NCI-H460 (cell line): ENCODE results near the gene KIAA0753. TPM values are rescaled to one million over a fixed set of nuclear protein-coding genes. Genes with fewer than 3 reads are reported as not detected.
"Not testable (repeated sequence)": the region's sequence is repeated elsewhere in the genome, so short reads cannot be mapped to it uniquely, and the experiment has no call there.

Experiments used
- DNase-seq: peaks from one replicate; pipeline ENCODE4 v3.0.0-alpha.2; 2016; ENCODE audit warnings: low read depth; ENCODE audit errors: extremely low read depth
- total RNA-seq: library from RNA; depleted of rRNA; stranded (reverse); fragments of >200 nt; shearing (Covaris generic); gene quantifications from 2 replicates; pipeline ENCODE4 v1.2.3, GENCODE V29; 2014

Gene KIAA0753
- total RNA-seq, 1 experiment from 2014 or later: 19.0 TPM

DNA sequence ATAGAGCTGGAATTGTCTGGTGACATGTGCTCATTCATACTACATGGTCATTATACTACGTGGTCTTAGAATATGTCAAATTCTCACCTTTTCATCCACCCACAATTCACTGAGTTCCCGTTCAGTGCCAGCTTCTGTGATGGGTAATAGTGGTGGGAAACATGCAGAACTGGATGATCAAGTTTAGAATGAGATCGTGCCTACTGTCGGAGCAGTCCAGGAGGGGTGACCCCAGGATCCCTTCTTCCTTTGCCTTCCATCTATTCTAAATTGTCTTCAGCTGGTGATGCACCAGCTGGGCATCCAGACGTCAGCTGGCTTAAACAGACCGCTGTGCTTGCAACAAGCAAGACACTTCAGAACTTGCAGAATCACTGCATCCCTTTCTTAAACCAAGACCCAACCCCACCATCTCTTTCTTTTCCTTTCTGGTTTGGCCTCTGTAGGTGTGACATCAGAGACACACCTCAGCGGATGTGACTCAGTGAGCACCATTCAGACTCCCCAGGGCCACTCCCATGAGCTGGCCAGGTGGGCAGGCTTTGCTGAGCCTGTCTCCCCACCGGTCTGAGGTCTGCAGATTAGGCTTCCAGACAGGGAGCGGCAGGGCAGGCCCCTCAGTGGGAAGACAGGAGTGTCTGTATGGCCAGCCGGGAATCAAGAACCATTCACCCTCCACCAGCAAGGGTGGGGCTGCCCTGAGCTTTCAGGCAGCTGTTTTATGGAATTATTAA lies 29.1 kb upstream of the KIAA0753 start:
- DNase-seq: no peak

DNA sequence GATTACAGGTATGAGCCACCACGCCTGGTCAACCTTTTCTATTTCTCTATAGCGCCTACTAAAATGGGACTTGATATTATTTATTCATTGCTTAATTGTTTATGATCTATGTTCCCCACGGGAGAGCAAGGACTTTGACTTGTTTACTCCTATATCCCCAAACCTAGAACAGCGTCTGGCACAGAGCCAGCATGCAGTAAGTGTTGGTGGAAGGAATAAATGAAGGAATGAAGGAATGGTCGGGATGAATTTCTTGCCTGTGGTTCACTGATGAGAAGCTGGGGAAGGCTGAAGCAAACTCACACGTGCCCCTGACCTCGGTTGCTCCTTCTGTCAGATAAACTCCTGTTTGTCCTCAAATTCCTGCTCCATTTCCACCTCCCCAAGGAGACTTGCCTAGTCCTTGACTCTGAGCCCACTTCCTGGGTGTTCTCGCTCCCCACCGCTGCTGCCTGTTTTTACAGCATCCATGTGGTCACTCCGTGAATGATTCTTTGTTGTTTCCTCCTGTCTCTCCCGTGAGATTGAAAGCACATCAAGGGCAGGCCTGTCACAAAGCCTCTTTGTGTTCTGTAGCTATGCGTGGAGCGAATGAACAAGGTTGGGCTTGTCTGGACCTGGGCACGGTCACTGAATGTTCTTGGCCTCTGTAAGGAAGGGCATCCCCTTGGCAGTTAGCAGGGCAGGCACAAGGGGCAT lies 28.4 kb upstream of the KIAA0753 start:
- DNase-seq: no peak

DNA sequence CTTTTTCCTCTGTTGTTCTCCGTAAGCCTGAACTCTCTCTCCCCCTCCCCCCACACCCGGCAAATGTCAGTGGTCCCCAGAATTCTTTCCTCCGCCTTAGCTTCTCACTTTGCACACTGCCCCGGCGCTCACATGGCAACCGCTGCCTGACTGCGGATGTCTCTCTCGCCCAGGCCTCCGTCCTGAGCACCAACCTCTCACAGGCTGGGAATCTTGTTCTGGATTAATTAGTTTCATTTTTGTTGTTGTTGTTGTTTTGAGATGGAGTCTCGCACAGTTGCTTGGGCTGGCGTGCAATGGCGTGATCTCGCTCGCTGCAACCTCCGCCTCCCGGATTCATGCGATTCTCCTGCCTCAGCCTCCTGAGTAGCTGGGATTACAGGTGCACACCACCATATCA lies 27.7 kb upstream of the KIAA0753 start:
- no peak for DNase-seq

DNA sequence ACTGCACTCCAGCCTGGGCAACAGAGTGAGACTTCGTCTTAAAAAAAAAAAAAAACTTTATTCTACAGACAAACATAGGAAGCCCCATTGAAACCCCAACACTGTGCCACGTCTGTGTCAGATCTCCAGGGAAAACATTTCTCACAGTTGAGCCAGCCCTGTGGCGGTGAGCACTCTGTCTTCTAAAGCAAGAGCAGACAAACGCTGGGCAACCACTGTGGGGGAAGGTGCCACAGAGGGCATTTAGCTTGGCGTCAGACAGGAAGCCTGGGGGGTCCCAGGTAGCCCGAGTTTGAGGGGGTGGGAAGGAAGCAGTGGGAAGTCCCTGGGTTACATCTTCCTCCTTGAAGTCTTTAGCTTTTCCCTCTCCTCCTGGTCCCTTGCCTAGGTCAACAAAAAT lies 27.0 kb upstream of the KIAA0753 start:
- DNase-seq: no peak

DNA sequence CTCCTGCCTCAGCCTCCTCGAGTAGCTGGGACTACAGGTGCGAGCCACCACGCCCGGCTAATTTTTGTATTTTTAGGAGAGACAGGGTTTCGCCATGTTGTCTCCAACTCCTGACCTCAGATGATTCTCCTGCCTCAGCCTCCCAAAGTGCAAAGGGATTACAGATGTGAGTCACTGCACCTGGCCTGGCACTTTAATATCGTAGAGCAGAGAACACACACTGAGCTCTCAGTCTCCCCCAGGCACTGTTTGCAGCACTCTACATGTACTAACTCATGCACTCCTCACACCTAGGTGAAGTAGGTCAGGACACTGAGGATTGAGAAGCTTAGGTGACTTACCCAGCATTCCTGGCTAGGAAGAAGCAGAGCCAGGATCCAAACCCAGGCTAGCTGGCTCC lies 26.0 kb upstream of the KIAA0753 start:
- no peak for DNase-seq

DNA sequence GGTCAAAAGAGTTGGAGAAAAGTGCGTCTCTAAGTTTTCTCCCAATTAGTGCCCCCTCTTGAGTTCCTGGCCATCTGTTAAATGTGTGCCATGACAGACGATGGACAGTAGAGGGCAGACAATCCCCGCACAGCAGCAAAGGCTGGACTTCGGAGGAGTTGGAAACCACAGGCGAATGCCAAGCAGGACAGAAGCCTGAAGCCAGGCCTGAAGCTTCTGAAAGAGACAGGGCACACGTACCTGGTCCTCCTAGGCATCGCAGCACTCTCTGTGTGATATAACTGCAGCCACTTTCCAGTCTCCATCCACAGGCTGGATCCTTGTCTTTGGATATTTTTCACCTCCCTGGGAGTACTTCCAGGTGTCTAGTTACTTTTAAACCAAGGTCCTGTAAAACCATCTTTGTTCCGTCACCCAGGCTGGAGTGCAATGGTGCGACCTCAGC lies 25.6 kb upstream of the KIAA0753 start:
- peak; percentile 75 for DNase-seq

DNA sequence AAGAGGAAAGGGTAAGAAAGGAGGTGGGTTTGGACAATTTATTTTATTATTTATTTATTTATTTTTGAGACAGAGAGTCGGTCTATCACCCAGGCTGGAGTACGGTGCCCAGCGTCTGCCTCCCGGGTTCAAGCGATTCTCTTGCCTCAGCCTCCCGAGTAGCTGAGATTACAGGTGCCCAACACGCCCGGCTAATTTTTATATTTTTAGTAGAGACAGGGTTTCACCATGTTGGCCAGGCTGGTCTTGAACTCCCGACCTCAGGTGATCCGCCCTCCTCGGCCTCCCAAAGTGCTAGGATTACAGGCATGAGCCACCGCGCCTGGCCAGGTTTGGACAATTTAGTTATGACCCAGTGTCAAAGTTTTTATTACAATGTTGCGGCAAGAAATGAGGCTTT lies 22.7 kb upstream of the KIAA0753 start:
- DNase-seq: not testable (repeated sequence)

DNA sequence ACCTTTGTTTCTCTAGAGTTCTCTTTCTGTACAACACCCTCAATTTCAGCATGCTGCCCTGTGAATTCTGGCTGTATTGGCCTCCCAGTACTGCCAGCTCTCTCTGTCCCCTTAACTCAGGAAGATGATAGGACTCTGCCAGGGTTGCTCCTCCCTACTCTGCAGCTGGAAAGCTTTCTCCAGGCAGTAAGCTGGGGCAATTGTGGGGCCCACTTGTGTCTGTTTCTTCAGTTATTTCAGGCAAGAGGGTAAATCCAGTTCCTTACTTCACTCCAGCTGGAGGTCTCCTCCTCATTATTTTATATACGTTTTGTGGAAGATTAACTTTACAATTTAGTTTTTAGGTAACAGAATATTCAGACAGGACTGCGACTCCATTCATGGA lies 20.9 kb upstream of the KIAA0753 start:
- DNase-seq: no peak

DNA sequence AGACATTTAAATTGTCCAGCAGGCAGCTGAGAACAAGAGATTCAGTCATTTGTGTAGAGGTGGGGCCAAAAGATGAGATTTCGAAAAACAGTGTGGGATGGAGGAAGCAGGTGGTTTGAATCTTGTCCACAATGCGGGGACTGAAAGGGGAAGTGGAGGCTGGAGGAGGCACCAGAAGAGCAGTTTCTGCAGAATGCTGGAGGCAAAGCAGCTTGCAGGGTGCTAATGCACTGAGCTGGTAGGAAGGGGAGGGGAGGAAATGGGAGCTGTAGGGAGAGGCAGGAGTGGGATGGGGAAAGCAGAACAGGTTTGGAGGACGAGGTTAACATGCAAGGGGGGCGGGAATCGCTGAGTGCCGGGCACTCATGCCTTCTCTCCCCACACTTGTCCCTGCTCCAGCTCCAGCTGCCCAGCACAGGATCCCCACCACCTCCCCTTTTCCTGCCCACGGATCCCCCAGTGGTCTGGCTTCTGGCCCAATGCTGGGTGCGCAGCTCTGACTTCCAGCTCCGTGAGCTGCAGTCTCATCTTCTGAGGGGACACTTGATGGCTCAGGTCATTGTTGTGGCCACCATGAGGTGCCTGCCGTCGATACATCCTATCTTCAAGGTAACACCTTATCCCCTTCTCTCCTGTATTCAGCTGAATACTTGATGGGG lies 20.4 kb upstream of the KIAA0753 start:
- DNase-seq: no peak

DNA sequence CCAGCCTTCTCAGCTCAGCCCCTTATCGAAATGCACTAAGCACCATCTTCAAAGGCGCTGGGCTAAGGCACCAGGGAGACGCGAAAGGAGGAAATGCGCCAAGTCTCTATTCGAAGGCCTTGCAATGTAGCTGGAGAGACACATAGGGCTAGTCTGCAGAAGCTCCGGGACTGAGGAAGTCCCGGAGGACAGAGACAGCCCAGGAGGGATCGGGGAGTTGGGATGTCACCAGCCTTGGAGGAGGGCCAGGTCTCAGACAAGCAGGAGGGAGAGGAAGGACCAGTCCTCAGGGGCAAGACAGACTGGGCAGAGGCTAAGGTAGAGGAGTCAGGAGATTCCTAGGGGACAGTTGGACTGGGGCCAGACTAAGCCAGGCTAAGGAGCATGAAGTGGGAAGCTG lies 19.6 kb upstream of the KIAA0753 start:
- no peak for DNase-seq

DNA sequence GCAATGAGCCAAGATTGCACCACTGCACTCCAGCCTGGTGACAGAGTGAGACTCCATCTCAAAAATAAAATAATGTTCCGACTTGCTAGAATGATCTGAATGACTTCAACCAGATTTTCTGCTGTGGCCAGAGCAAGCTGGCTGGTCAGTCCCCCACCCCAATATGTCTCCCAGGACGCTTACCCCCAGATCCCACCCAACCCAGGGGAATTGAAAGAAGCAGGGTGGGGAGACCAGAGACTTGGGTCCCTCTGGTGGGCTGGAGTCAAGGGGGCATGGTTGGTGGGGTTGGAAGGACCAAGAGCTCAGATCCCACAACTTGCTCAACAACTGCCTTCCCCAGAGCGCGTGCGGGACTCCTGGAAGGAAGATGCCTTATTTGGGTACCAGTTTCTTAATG lies 17.9 kb upstream of the KIAA0753 start:
- DNase-seq: not testable (repeated sequence)

DNA sequence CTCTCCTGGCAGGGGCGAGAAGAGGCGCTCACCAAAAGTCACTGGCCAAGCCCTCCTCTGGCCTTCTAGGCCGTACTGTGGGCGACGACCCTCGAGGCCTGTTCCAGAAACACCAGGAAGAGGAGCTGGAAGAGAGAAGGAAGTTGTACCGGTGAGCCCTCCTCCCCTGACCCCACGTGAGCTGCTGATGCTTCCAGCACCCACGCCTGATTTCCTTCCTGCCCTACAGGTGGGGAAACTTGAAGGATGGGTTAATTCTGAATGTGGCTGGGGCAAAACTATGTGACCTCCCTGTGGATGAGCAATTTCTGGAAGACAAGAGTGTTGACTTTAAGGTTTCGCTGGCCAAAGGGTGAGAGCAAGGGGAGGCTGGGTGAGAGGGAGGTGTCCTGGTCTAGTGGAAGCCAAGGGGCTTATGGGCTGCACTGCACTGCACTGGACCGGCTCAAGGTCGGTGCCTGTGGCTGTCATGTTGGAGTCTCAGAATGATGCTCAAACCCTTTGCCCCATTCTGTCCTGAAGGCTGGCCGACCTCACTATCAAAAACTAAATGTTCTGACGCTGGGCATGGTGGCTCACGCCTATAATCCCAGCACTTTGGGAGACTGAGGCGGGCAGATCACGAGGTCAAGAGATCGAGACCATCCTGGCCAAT lies 17.2 kb upstream of the KIAA0753 start:
- no peak for DNase-seq

DNA sequence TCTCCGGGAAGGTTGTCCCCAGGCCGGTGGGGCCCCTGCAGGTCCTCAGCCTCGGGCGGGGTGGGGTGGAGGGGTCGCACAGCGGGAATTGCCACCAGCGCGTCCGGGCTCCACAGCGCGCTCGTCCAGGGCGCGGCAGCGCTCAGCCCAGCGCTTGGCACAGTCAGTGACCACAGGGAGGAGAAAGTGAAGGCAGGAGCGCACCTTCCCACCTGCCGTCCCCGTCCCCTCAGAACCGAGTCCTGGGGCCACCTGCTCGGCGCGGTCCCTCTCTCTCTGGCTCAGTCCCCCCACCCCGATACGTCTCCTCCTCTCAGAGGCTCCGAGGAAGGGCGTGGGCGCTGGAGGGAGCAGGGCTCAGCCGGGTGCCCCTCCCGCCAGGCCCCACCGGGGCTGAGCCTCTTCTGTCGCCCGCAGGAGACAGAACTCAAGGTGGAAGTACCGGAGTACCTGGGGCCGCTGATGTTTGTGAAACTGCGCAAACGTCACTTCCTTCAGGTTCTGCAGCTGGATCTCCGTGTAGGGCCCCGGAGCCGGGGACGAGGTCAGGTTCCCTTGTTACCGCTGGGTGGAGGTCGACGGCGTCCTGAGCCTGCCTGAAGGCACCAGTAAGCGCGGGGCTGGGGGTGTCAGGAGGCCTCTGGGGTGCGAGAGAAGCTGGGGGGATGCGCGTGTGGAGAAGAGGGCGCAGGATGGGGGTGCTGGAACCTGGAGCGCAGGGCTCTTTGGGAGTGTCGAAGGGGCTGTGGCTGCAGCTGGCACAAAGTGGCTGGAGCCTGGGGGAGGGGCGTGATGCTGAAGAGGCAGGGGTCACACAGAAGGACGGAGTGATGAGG lies 16.5 kb upstream of the KIAA0753 start:
- not testable (repeated sequence) for DNase-seq

DNA sequence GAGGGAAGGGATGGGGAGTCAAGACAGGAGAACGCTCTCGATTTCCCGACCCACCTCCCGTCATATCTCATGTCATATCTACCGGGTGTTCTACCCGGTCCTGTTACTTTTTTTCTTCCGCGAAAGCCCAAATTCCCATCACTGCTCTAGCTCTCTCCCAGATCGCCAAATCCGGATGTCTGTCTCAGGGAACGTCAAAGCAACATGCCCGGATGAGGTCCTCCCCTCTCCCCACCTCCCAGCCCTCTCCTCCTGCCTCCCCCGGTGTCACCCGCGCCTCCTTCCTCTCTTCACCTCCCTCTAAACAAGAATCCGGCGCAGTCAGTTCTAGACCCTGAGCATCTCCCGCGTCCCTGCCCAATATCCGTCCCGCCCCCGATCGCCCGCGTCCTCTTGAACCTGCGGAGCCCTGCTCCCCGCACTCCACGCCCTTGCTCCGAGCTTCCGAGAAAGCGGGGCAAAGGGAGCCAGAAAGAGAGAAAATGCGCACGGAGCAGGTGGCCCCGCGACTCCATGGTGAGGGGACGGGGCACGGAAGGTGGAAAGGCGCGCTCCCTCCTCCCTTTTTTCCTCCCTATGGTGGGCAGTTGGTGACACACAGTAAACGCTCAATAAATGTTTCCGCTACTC lies 15.3 kb upstream of the KIAA0753 start:
- not testable (repeated sequence) for DNase-seq

DNA sequence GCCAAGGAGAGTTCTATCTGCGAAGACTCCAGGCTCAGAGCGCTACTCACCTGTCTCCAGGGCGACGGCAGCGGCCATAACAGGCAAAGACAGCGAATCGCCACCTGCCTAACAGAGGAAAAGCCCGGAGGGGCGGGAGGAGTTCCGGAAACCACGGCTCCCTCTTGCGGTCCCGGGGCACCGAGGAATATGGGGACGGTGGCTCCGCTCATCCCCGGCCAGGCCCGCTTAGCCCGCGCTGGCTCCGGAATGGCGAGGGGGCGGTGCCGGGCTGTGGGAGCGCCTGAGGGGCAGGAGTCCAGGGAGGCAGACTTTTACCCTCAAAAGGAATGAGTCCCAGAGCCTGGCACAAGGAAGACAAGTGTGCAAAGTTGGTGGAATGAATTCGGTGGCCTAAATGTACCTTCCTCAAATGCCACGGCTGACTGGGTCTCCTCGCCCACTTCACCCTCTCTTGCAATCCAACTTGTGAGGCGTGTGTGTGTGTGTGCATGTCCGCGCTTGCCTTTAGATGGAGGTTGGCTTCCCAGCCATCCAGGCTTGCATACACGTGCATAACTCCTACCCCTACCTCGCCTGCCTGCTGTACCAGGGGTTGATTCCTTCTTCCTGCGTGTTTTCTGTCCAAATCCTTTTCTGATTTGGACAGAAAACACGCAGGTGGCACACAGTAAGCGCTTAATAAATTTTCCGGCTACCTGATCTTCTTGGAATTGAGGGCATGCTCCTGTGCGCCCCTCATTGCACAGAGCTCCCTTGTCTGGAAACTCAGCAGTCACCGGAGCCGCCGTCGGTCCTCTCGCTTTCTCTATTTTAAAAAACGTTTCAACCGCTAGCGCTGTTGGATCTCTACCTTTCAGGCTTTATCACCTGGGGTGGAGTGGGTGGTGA lies 14.6 kb upstream of the KIAA0753 start:
- DNase-seq: no peak

DNA sequence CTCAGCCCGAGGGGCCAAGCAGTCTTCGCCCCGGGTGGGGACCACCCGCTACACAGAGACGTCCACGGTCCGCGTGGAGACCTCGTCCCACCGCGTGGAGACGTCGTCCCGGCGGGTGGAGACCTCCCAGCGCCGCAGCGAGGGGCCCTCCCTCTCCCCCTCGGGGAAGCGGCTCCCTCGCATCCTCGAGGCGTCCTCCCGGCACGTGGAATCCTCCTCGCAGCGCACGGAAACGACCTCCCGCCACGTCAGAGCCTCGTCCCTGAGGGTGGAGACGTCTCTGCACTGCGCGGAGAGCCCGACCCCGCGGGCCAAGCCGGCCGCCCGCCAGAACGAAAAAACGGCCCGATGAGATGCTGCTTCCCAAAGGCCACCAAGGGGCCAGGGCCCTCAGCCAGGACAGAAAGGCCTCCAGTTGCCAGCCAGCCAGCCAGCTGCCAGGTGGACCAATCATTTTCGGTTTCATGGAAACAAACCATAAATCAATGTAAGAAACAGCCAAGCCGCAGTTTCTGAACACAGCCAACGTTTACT lies 11.5 kb upstream of the KIAA0753 start:
- no peak for DNase-seq

DNA sequence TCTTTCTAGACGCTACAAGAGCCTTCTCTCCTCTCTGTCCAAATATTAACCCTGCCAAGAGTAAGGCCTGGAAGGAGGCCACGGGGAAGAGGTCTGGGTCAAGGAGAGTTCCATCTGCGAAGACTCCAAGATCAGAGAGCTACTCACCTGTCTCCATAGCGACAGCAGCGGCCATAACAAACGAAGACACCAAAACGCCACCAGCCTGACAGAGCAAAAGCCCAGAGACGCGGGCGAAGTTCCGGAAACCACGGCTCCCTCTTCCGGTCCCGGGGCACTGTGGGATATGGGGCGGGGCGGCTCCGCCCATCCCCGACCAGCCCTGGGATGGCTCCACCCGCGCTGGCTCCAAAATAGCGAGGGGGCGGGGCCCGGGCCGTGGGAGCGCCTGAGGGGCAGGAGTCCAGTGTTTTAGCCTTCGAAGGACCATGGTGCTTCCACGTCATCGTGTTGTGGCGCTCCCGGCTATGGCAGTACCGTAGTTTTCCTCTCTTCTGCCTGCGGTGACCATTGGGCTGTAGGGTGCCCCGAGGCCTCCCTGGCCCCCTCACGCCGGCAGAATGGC lies 10.9 kb upstream of the KIAA0753 start, which contains the start of the genes C17orf100 and MED31:
Gene C17orf100, plus strand, starts transcription at position 409 of the 565 bp plus-strand sequence. Its CDS starts 152 bp downstream, at position 561.
Gene MED31, minus strand, starts transcription at position 252 of the 565 bp plus-strand sequence. Its CDS starts 77 bp downstream, at position 175.
- DNase-seq: peak; percentile 89

DNA sequence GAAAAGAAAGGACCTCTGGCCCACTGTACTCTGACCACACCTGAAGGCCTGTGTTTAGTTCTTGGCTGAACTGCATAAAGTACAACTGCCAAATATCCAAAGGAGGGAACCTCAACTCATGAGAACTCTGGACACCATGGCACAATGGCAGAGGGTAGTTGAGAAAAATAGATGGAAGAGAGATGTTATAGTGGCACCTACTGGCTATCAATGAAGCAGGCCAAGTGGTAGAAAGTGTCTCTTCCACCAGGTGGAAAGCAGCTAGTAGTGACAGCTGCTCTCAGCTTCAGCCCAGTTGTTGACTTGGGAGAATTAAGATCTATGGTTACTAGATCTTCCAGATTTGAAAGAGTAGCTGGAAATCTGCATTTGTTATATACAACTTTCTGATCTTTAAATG lies 7.7 kb upstream of the KIAA0753 start:
- no peak for DNase-seq
